CMK (cell line): Measurements from ENCODE around the gene TASOR2.

Experiments used
- DNase-seq: peaks from one replicate; pipeline ENCODE4 v3.0.0-alpha.2; 2010; ENCODE audit warnings: low read depth

Gene TASOR2

GRCh38 chr10:5656737-5657579 lies 27.7 kb upstream of the TASOR2 start:
- DNase-seq = no peak

DNA sequence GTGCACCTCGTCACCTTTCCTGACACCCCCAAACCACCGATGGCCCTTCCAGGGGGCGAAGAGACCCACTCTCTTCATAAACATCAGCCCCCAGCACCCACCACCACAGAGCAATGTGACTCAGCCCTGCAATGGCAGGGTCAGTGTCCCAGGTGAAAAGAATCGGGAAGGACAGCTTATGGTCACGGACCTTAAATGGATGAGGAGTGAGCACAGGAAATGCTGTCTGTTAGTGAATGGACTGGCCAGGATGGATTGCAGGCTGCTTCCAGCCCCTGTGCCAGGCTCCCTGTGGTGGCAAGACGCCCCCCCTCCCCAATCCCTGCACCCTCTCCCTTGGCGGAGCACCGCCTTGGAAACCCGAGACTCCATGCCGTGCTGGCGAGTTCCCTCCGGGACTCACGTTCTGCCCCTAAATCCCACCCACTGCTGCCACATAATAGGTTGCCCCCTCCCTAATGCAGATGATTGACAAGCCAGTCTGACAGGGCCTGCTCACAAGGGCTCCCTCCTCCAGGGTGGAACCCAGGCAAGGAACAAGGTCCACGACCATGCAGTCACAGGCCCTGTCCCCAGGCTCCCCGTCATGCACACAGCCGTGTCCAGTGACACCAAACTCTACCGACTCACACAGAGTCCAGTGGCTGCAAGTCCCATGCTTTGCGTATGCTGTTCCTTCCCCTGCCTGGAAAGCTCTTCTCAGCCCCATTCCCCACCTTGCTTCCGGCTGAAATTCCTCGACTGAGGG lies 25.6 kb upstream of the TASOR2 start:
- DNase-seq = no peak

DNA sequence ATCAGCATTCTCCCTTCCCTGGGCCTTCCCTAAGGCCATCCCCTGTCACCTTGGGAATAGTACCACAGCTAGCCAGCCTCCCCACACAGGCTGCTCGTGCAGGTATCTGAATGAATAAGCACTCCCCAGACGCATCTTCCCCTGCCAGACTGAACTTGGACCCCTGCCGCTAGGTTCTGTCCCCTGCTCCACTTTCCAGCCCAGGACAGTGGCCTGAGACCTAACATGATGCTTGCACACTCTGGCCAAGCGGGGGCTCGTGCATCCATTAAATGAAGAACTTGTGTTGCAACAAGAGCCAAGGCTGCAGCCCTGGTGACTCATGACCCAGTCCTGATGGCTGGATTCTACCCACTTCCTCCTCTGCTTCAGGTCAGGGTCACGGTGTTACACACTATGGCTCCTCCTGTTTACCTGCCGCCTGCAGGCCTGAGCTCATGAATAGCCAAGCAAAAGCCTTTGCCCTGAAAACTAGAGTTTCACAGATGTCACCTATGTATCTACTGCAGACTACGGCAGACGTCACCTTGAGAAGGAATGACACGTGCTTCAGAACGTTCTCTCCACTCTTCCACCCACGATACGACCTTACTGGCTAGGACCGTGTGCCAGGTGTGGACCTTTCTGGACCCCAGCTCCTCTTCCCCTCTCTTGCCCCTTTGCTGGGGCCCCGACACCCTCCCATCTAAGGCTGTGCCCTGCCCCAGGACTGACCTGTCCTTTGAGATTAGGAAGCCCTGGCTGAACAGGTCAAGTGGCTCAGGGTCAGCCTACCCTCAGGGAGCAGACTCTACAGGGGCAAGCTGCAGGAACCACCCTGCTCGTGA lies 24.7 kb upstream of the TASOR2 start:
- DNase-seq = no peak

DNA sequence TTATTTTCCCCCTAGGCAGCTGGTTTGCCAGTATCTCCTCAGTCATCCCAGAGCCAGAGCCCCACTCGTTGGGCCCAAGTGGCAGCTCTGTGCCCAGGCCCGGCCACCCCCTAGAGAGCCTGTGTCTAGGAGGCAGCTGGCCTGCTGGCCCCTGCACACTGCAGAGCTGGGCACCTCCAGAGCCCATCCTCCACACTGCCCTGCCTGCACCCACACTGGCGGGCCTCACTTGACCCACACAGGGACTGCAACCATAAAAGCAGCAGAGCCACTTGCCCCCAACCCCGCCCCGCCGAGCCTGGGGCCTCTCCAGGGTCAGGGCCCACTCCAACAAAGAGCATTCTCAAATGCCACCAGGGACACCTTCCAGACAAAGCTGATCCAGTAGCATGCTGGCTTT lies 23.6 kb upstream of the TASOR2 start:
- no peak for DNase-seq

DNA sequence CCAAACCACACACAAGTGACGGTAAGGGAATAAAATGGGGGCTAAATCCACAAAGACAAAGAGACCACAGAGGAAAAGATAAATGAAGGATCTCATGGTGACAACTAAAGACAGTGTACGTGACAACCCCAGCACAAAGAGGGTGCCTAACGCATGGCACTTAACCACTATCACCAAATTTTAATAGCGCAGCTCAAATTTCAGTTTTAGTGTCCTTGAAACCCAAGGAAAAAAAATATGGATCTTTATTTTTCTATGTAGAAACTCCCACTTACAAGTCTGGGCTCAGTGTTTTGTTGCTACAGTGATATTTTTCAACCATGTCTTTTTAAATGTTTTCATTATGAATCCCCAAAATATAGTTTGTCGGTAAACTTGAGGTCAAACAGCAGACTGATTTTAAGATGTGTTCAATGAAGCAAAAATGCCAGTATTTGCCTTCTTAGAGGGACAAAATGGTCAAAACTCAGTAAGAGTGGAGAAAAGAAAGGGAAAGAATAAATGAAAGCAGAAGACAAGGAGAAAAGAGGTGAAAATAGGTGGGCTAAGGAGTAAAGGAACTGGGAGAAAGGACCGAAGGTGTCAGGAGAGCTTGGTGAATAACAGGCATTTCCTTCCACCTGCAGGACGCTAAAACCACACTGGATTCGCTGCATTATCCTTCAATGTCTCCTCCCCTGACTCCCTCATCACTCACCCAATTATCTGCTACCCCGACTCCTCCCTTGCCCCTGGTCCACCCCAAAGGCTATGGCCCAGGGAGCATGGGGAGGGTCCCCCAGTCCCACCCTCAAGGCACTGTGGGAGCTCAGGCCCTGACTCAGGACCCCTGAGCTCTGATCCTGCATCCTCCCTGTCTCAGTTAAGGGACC lies 21.7 kb upstream of the TASOR2 start:
- DNase-seq = no peak

- DNase-seq = no peak
Measured at GRCh38 chr10:5663692-5664427, 20.8 kb upstream of the TASOR2 start.

DNA sequence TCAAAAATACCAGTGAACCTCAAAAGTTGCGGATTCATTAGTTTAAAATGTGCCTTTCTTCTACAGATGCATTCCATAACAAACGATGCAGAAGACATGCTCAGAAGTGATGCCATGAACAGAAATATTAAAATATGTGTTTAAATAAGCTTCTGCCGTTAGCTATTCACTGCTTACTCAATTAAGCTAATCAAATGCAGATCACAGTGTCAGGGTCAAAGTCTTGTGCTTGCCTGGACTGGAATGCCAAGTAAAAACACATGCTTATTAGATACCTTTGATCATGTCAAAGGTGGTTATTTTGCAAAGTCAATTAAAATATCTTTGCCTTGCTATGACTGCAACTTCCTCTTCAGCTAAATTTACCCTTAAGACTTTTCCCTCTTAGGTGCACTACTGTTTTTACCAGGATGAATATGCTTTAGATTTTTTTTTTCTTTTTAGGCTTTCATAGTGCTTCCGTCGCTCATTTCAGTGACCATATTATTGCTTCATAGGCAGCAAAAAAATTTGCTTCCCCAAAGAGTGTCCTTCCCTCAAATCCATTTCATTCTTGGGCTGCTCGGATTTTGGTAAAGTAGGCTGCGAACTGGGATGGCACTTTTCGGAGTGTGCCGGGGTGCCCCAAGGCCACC lies 19.1 kb upstream of the TASOR2 start:
- no peak for DNase-seq

DNA sequence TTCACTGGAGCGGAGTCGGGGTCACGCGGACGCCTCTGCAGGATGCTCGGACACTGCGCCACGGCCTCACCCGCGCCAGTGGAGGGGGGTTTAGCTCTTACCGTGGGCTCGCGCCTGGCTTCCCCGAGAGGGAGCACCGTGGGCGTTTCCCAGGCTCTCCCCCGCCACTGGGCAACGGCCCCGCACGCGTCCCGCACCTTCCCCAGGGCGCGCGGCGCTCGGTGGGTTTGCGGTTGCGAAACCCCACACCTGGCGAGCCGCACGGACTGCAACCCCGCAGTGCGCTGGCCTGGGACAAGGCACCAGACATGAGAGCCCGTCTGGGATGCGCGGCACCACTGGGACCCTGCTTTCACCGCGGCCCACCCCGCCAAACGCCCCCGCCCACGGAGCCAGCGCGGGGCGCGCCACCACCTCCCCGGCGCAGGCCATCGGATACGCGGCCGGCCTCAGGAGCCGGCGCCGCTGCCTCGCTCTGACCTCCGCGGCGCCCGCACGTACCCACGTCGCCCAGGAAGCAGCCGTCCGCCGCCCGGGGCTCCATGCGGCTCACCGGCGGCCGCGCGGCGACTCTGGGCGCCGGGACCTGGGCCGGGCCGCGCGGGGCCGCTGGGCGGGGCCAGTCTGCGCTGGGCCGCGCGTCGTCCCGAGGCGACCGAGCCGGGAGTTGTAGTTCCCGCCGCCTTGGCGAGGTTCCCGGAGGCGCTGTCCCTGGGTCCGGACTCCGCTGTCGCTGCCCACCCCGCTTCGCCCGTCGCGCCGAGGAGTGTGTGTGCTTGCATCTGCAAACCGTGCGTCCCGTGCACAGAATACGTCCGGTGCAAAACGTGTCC lies 18.4 kb upstream of the TASOR2 start, which contains the start of gene ASB13:
Gene ASB13, minus strand, starts transcription at position 588 of the 833 bp plus-strand sequence. Its CDS starts 44 bp downstream, at position 544.
- DNase-seq = no peak

DNA sequence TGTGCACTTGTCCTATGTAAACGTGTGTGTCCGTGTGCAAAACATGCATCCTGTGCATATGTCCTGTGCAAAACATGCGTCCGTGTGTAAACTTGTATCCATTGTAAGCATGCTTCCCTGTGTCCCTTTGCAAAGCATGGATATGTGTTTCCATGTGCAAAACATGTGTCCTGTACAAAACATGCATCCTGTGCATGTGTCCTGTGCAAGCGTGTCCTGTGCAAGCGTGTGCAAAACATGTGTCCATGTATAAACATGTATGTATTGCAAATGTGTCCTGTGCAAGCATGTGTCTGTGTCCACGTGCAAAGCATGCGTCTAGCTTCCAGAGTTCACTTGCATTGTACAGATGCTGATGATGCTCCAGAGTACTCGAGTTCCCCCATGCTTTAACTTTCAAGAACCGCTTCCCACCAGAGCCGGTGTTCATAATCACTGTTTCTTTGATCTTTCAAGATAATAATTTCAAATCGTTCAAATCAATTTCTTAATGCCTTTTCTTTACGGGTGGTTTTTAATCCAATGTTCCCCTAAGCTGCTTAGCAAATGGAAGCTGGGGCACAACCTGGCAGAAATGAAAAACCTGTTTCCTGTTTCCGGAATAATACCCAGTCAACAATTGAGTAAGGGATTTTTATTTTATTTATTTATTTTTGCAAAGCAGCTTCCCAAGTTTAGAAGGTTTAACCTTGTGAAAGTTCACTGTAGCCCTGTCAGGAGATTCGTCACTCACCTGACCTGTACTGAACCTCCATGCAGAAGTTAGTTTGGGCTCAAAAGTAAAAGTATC lies 17.6 kb upstream of the TASOR2 start:
- DNase-seq = no peak

DNA sequence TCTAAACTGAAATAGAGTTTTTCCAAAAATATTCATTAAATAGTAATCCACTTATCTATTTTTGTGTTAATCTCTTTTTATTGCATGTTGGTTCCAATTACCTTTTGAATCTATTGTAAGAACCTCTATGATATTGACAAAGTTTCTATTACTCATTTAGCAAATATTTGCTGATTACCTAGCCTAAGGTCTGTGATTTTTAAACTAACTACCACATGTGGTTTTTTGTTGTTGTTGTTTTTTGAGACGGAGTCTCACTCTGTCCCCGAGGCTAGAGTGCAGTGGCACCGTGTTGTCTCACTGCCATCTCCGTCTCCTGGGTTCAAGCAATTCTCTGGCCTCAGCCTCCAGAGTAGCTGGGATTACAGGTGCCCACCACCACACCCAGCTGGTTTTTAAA lies 16.2 kb upstream of the TASOR2 start:
- no peak for DNase-seq

GRCh38 chr10:5669604-5670003 lies 15.0 kb upstream of the TASOR2 start:
- no peak for DNase-seq

- no peak for DNase-seq
Measured at GRCh38 chr10:5670662-5671375, 13.8 kb upstream of the TASOR2 start.

GRCh38 chr10:5678397-5679036 lies 6.1 kb upstream of the TASOR2 start:
- DNase-seq = no peak

- no peak for DNase-seq
Measured at GRCh38 chr10:5679037-5679435, 5.6 kb upstream of the TASOR2 start.

DNA sequence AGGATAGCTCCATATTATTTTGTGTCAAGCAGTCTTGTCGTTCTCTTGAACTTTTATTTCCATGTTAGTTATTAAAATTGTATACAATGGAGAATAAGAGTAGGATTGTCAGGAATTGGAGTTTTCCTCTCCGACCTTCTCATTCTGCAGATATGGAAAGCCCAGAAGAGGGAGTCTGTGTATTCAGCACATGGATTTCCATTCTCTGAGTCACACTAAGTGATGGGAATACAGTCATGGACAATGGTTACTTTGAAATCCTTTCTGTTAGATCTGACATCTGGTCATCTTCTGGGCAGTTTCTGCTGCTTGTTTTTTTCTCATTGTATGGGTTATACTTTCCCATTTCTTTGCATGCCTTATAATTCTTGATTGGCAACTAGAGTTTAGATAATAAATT lies 5.0 kb upstream of the TASOR2 start:
- no peak for DNase-seq

DNA sequence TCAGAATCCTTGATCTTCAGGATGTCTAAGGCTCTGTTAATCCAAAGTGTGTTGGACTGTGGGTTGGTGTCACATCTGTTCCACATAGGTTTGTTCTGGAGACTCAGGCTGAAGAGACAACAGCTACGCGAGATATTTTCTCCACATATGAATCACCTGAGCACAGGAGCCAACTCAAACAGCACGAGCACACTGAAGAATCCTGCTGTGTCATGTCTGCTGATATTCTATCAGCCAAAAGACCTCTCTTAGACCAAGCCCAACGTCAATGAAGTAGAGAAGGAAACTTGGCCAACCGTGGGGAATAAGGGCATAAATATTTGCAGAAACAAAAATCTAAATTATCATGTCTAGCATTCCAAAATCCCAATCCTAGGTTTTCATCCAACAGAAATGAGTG lies 2.7 kb upstream of the TASOR2 start:
- DNase-seq = no peak

DNA sequence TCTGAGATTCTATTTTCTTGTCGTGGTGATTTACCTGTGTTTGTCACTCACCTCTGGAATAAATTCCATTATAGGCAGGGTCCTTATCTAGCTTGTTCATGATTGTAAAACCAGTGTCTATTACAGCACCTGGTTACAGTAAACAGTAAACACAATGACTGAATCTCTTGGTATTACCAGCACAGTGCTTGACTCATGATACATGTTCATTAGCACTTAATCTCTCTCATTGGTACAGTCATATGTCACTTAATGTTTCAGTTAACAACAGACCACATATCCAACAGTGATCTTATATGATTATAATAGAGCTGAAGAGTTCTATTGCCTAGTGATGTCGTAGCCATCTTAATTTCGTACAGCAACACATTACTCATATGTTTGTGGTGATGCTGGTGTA lies 1.6 kb upstream of the TASOR2 start:
- DNase-seq = no peak
